Kasumi-1 (cell line): Measurements from ENCODE around the gene ZMAT2.
A peak's percentile ranks its signal among the peaks of the same experiment; 100 is the strongest.
"Not testable (repeated sequence)": the region's sequence is repeated elsewhere in the genome, so short reads cannot be mapped to it uniquely, and the experiment has no call there.

Source experiments
- DNase-seq, 2 experiments: peaks; one replicate each; lab custom pipeline; 2025; lab: John Stamatoyannopoulos, UW

ZMAT2 gene, protein sequence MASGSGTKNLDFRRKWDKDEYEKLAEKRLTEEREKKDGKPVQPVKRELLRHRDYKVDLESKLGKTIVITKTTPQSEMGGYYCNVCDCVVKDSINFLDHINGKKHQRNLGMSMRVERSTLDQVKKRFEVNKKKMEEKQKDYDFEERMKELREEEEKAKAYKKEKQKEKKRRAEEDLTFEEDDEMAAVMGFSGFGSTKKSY

DNA sequence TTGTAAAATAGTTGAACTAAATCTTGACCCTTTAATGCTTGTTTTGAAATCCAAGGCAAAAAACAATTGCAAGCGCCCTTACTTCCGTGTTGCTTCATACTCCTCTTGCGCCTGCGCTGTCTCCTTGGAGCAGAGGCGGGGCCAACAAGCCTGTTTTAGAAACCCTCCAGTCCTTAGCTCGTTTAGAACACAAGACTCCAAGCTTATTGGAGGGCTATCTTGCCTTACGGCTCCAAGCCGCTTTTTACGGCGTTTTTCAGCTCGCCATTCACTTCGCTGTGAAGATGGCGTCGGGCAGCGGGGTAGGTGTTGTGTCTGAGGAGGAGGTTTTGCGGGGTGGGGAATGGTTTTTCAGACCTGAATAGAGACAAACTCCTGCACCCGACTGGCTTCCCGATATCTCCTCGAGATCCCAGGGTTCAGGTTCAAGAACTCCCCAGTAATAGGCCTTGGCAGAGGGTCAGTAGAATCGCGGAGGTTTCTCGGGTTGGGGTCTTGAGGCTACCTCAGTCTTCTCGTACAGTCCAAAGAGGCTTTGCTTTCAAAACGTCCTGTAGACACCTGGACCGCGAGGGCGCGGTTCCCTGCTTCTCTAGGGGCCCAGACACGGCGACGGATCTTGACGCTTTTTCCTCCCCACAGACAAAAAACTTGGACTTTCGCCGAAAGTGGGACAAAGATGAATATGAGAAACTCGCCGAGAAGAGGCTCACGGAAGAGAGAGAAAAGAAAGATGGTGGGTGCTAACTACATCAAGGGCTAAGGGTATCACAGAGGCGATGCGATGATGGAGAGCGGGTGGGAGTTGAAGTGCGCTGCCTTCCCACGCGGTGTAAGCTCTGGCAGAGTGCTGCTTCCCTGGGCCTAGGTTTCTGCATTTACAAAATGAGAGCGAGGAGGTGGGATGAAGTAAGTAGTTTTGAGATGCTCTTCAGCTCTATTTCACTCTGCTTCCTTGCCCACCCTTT, at the start of gene ZMAT2:
Gene ZMAT2 (plus strand): TSS at position 271 of the 968 bp plus-strand sequence. CDS start 14 bp downstream, at position 285.
- DNase-seq, result peak; percentile 99

- DNase-seq, result no peak
Observed at GRCh38 chr5:140658870-140659269, 41.4 kb upstream of the ZMAT2 start.

GRCh38 chr5:140660371-140660770, 39.9 kb upstream of the ZMAT2 start:
- DNase-seq, result not testable (repeated sequence)

- DNase-seq, result no peak
Observed at GRCh38 chr5:140664030-140664358, 36.3 kb upstream of the ZMAT2 start.

- peak; percentile 94 to 95 for DNase-seq
Observed at GRCh38 chr5:140664359-140665119, 35.7 kb upstream of the ZMAT2 start, which contains the start of gene WDR55. TSS of gene WDR55 (plus strand) at chr5:140664904. CDS start at chr5:140664913, 9 bp downstream.

GRCh38 chr5:140671035-140671434, 29.2 kb upstream of the ZMAT2 start:
- DNase-seq, result not testable (repeated sequence)

DNA sequence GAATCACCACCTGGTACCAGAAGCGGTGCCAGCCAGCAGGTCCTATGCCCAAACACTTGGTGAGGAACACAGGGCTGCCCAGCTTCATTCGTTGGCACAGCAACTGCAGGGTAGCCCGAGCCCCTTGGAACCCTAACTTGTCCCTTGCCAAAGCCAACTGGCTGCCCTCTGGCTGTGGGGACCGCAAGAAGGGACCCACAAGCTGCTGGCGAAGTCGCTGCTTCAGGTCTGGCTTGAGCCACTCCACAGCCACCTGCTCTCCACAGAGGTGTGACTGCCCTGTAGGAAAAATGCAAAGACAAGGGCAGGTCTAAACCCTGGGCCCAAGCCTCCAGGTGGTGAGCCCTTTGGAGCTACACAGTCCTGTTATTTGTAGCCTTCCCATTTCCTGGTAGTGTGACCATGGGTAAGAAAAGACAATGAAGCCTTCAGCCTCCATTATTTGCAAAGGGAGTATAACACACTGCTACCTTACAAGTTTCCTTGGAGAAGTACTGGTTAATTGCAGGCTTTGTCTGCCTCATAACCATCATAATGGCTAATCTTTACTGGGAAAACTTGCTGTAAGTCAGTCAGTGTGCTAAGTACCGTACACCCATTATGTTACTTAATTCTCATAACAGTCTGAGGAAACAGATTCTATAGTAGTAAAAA, 28.6 kb upstream of the ZMAT2 start:
- no peak for DNase-seq

DNA sequence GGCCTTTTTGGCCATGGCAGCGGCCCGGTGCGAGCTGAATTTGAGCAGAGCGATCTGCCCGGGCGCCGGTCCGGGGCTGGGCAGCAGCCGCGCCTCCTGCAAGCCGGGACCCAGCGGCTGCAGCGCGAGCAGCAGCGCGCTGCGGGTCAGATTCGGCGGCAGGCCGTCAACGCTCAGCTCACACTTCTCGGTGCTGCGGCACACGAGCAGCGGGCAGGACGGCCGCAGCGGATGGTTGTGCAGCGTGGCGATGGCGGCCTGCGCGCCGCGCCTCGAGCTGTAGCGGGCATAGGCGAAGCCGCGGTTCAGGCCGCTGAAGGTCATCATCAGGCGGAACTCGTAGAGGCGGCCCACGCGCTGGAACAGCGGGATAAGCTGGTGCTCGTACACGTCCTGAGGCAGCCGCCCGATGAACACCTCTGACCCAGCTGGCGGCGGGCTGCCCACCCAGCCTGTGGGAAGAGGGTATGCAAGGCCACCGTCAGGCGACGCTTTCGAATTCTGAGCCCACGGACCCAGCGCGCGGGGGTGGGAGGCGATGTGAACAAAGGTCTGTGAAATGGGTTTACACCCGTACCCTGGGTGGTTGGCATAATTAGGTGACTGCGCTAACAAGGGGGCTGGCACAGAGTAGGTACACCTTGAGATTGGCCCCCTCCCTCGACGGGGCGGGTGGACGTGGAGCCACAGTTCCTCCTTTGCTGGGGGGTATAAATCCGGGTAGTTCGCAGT, 27.6 kb upstream of the ZMAT2 start:
- DNase-seq, result no peak

GRCh38 chr5:140673187-140673976, 26.9 kb upstream of the ZMAT2 start, which contains the start of gene DND1:
TSS of gene DND1 (minus strand) at chr5:140673576. CDS start at chr5:140673542, 34 bp downstream.
- no peak for DNase-seq

DNA sequence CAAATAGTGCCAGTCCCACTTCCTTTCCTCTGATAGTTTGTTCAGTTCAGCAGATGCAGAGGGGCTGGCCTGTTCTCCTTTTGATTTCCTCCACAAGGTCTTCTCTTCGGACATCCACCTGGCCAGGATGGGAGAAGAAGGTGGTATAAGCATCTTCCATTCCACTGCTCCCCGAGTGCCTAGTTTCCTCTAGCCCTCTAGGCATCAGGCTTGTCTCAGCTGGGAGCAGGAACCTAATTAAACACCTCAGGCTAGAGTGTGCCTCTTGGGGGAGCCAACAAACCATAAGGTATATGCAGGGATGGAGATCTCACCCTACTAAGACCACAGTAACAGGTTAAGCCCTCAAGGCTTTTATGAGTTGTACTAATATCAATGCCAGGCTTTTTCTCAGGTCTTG, 26.0 kb upstream of the ZMAT2 start:
- no peak for DNase-seq

GRCh38 chr5:140674629-140675028, 25.6 kb upstream of the ZMAT2 start:
- no peak for DNase-seq

- no peak for DNase-seq
Observed at GRCh38 chr5:140677947-140678346, 22.3 kb upstream of the ZMAT2 start.

DNA sequence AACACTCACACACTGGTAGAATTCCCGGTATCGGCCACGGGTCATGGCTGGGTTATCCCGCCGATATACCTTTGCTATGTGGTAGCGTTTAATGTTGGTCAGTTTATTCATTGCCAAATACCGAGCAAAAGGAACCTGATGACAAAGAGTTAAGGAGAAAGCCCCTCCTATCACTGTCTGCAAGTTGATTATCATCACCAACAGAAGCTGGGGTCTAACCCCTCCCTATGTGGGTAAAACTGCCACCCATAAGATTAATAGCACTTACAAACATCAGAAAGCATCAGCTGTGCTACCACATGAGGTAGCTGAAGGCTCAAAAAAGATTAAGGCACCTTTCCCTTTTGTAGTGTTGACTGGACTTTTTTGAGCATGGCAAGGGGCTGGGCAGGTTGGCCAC, 21.3 kb upstream of the ZMAT2 start:
- DNase-seq, result no peak

GRCh38 chr5:140690376-140690932, 9.8 kb upstream of the ZMAT2 start:
- DNase-seq, result no peak

DNA sequence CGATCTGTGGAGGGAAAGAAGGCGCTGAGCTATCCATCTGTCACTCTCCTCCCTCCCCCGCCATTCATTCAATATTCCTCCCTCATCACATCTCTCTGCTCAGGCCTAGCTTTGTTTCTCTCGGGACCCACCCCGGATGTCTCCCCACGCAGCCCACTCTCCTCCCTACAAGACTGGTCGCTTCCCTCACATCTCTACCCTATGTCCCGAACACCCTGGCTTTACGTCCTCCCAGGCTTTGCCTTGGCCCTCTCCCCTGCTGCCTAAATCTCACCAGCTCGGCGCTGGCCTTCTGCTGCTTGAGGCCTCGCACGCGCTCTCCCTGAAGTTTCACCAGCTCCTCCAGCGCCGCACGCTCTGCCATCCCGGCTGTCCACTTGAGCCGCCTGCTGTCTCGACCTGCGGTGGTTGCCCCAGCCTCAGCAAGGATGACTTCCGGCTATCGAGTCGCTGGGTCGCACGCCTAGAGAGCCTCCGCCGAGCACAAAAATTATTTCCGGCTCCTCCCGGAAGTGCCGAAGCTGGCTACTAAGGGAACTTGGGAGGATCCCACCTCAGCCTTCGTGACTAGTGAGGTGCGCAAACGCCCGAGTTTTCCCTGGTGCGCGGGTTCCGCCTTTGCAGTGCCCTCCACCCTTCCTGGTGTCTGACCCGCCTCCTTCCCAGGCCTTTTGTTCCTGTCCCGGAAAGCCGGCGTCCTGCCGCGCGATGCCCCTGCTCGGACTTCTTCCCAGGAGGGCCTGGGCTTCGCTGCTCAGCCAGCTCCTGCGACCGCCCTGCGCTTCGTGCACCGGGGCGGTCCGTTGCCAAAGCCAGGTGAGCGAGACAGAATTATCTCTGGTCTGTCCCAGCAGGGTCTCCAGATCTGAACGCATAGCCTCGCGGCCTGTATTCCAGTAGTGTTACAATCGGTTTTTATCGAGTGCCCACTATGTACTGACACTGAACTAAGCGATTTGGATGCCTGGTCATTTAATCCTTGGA, 9.0 kb upstream of the ZMAT2 start, which contains the start of the genes HARS1 and HARS2:
Gene HARS1 (minus strand): TSS at position 430 of the 984 bp plus-strand sequence. CDS start 66 bp downstream, at position 364.
Gene HARS2 (plus strand): TSS at position 515 of the 984 bp plus-strand sequence. CDS start 194 bp downstream, at position 709.
- DNase-seq, result peak; percentile 95 to 97

DNA sequence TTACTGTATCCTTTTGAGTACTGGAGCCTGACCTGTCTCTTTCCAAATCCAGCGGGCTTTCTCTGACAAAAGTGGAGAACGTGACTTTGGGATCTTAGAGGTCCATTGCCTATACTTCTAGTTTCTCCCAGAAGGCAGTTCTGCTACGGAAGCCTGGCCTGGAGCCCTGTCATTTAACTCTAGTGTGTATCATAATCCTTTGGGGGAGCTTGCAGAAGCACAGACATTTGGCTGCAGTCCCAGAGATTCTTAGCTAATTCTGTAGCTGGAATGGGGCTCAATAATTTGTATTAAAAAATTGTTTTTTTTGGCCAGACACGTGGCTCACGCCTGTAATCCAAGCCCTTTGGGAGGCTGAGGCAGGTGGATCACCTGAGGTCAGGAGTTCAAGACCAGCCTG, 6.0 kb upstream of the ZMAT2 start:
- no peak for DNase-seq

- no peak for DNase-seq
Observed at GRCh38 chr5:140696891-140697492, 3.3 kb upstream of the ZMAT2 start.

DNA sequence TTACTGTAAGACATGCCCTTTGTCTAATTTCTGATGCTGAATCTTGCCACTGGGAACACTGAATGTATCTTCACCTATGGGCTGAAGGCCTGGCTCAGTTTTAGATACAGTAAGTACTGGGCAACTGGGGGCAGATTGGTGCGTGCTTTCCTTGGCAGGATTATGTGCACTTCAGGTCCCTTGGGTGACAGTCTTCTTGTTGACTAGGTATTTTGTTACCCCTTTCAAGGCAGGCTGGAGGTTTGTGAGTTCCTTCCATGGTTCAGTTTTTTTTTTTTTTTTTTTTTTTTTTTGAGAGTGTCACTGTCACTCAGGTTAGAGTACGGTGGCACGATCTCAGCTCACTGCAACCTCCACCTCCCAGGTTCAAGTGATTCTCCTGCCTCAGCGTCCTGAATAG, 7.6 kb downstream of the ZMAT2 start:
- no peak for DNase-seq
